SK-N-MC (cell line): Measurements from ENCODE around the gene CDK16.
A peak's percentile ranks its signal among the peaks of the same experiment; 100 is the strongest.

ENCODE experiments used
- EZH2 ChIP-seq: fragments of 200-600 bp; sonication (generic); IDR thresholded peaks from one replicate; pipeline ENCODE4 v1.6.1; 2017; ENCODE audit warnings: antibody characterized with exemption
- POLR2AphosphoS5 ChIP-seq: IDR thresholded peaks from 2 replicates; pipeline ENCODE4 v1.6.1; 2012; ENCODE audit warnings: mild to moderate bottlenecking, low read depth, low read length, borderline replicate concordance

DNA sequence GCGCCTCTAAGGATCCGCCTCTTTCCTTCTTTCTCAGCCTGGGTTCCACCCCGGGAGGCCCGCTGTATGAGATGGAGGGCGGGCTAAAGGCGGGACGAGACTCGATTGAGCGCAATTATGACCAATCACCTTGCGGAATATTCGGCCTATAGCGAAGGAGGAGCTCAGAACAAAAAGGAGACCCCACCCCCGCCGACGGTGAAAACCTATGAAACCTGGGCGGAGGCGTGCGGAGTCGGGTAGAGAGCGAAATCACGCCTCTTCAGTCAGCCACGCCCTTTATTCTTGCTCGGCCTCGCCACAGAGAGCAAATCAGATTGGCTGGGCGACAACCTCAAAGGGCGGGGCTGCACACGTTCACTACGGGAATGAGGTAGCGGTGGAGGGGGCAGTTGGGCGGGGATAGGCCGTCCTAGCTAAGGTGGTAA lies 615 bp upstream of the CDK16 start:
- TF ChIP-seq EZH2 (no peak), POLR2AphosphoS5 (peak; percentile 37)
